Ishikawa (cell line): ENCODE measurements around the gene RPP21.

Experiments
- CEBPB ChIP-seq: IDR thresholded peaks from 2 replicates; pipeline ENCODE4 v1.6.1; 2012
- EP300 ChIP-seq: IDR thresholded peaks from 2 replicates; pipeline ENCODE4 v1.6.1; 2012; ENCODE audit warnings: borderline replicate concordance
- FOXM1 ChIP-seq: IDR thresholded peaks from 2 replicates; pipeline ENCODE4 v1.6.1; 2012; ENCODE audit warnings: low read depth, borderline replicate concordance
- MAX ChIP-seq: IDR thresholded peaks from 2 replicates; pipeline ENCODE4 v1.6.1; 2012
- NFIC ChIP-seq: IDR thresholded peaks from 2 replicates; pipeline ENCODE4 v1.6.1; 2012
- RAD21 ChIP-seq: IDR thresholded peaks from 2 replicates; pipeline ENCODE4 v1.6.1; 2012; ENCODE audit warnings: low read depth
- REST ChIP-seq: IDR thresholded peaks from 2 replicates; pipeline ENCODE4 v1.6.1; 2012; ENCODE audit warnings: low read depth, mild to moderate bottlenecking
- TAF1 ChIP-seq: IDR thresholded peaks from 2 replicates; pipeline ENCODE4 v1.6.1; 2012; ENCODE audit warnings: low read depth, mild to moderate bottlenecking
- TCF12 ChIP-seq: IDR thresholded peaks from 2 replicates; pipeline ENCODE4 v1.6.1; 2012; ENCODE audit warnings: low read depth
- USF1 ChIP-seq: IDR thresholded peaks from 2 replicates; pipeline ENCODE4 v1.6.1; 2012
- YY1 ChIP-seq: IDR thresholded peaks from 2 replicates; pipeline ENCODE4 v1.6.1; 2012; ENCODE audit warnings: low read depth

GRCh38 chr6:30321692-30322388 is 23.1 kb upstream of the RPP21 start:
- TF ChIP-seq EP300 (no peak), NFIC (no peak), YY1 (no peak), REST (no peak), TAF1 (no peak), MAX (no peak), TCF12 (no peak), CEBPB (no peak), RAD21 (no peak), FOXM1 (no peak), USF1 (no peak)
